Hematopoietic multipotent progenitor cell treated with erythropoietin and hydrocortisone succinate and interleukin-3 and kit ligand, for 17 days (in vitro differentiated cells): Measurements from ENCODE around the gene AKTIP.

Experiments used
- DNase-seq: peaks from one replicate; pipeline ENCODE4 v3.0.0-alpha.2; 2015; ENCODE audit warnings: low spot score

The AKTIP gene

DNA sequence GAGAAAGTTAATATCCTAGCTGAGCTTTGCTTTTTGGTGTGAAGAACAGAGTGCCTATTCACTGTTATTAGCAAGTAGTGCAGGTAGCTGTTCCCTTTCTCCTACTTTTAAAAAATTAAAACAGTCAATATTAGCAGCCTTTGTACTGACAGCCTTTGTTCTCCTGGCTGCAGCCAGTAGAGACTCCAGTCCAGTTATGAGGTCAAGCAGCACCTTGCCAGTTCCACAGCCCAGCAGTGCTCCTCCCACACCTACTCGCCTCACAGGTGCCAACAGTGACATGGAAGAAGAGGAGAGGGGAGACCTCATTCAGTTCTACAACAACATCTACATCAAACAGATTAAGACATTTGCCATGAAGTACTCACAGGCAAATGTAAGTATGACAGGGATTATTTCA lies 22.6 kb downstream of the AKTIP start:
- no peak for DNase-seq

DNA sequence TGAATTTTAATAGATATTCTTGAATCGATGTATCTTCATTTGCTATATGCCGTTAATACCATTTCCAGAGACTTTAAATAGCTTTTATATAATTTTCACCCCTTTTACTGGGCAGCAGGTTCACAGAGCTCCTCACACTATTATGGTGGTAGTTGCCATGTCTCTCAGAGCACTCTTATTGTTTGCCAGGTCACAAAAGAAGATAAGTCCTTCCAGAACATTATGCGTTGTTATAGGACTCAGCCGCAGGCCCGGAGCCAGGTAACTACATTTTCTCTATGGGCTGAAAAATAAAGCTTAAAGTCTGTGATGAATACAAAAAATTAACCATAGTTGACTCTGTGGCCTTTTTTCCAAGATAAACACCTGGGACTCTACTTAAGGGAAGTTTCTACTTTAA lies 24.0 kb downstream of the AKTIP start:
- DNase-seq, result no peak

DNA sequence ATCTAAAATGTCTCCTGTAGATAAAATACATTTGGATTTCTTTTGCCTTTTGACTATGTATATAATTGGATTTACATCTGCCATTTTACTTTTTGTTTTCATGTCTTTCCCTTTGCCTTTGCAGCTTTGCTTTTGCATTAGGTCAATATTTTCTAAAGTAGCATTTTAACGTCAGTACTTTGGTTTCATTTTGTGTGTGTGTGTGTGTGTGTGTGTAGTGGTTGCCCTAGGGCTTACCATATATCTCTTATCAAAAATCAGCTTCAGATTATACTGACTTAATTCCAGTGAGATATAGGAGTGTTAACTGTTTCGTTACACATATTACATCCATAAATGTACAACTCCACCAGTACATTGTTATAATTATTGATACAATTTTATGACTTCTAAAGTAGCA lies 26.1 kb downstream of the AKTIP start:
- no peak for DNase-seq

DNA sequence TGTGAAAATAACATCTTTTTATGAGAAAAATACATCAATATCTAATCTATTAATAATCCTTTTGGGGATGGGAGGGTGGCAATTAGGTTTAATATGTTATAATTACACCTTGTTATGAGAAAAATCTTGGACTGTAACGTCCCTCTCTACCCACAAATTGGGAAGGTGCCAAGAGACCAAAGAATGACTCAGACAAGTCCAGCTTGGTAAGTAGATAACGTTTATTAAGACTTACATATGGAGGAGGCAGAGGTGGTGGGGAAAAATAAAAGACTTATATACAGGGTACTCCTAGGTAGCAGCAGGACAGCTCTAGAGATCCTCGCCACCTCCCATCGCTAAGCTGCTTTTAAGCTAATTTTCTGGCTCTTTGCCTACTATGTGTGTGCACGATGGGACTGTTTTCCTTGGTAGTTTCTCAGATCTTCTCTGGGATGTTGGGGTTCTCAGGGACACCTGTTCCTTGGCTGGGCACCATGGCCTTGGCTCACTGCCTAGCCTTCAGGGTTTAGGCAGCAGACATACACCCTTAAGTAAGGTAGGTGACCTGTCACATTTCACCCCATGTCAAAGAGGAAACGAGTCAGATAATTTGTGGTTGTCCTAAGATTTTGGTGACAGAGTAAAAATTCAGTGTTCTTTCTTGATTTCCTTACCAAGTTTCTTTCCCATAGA lies 37.3 kb downstream of the AKTIP start:
- DNase-seq, result peak; percentile 80

DNA sequence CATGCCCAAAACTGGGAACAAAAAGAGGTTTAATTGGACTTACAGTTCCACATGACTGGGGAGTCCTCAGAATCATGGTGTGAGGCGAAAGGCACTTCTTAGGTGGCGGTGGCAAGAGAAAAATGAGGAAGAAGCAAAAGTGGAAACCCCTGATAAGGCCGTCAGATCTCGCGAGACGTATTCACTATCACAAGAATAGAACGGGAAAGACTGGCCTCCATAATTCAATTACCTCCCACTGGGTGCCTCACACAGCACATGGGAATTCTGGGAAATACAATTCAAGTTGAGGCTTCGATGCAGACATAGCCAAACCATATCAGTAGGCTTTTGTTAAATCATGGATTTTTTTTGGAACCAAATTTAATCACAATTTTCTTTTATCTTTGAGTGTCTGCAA lies 44.4 kb downstream of the AKTIP start:
- no peak for DNase-seq

DNA sequence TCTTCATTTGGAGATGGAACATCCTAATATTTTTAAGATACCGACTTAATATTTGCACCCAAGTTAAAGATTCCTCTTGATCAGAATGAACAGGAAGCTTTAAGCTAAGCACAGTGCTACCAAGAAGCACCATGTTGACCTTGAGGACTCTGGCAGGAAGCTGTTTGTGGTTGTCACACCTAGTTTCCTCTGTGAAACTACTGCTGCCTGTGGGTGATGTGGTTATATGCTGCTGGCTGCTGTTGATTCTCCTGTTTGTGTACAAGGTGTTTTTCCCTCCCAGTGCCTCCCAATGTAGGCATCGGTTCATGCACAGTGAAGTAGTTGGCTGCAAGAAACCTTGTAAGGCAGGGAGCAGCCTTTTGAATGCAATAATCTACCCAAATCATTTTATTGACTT lies 45.3 kb downstream of the AKTIP start:
- DNase-seq, result no peak

DNA sequence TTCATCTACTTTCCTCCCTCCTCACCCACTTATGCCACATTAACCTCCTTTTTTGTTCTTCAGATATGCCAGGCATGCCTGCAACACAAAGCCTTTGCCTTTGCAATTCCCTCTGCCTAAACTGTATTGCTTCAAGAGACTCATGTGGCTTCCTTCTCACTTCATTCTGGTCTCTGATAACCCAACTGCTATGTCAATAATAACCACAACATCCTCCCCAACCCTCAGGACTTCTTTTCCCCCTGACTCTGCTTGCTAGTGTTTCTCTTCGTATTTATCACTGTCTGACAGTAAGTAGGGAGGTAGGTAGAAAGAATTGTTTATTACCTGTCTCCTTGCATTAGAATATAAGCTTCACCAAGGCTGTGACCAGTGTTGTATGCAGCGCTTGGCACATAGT lies 46.4 kb downstream of the AKTIP start:
- DNase-seq, result no peak

DNA sequence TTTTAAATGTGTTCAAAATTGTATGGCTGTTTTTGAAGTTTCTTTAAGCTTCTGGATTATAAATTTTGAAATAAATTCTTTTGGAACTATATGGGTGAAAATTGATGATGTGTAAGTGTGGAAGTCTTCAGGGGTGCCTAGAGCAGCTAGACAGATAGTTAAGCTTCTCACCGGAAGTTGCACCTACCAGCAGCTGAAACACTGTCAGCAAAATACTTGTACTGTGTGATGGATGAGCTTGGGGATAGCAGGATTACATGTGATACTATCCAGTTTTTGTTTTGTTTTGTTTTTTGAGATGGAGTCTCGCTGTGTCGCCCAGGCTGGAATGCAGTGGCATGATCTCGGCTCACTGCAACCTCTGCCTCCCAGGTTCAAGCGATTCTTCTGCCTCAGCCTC lies 49.1 kb downstream of the AKTIP start:
- DNase-seq, result no peak

DNA sequence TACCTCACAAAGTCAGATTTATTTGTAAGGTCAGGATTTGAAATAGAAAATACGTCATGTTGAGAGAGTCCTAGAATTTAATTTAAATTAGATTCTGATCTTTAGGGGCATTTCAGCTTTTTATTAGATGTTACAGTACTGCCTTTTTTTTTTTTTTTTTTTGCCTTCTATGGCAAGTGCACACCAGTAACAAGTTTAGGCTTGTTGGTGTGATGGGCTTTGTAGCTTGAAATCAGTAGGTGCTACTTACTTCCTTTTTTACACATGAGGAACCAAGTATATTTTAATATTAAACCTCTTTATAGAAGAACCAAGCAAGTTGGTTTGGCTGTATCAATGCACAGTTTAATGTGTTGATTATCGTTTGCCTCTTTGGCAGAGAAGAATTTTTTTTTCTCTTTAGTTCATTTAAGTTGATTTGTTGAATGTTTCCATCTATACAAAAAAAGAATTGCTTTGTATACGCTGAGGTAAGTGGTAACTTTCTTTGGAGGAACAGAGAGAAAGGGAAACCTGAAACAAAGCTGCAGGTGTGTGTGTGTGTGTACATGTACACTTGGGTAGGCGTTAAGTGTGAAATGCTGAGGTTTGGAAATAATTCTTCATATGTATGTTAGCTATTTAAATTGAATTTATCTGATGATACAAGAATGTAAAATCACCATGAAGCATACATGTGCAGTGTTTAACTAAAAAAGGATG lies 53.0 kb downstream of the AKTIP start:
- DNase-seq, result no peak

DNA sequence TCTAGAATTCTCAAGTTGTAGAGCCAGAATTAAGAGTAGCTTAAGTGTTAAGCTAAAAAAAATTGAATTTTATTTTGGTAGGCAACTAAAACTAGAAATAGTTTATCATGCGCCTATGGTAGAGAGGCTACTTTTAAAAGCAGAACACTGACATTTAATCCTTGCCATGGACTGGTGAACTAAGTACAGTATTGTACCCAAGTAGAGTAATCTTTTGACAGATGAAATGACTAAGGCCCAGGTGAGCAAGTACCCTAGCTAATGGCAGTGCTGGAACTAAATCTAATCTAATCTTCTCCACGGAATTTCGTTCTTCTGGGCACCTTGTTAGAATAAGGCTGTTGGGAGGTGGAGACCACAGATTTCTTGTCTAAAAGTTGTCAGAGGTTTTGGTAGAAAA lies 56.9 kb downstream of the AKTIP start:
- DNase-seq, result no peak

DNA sequence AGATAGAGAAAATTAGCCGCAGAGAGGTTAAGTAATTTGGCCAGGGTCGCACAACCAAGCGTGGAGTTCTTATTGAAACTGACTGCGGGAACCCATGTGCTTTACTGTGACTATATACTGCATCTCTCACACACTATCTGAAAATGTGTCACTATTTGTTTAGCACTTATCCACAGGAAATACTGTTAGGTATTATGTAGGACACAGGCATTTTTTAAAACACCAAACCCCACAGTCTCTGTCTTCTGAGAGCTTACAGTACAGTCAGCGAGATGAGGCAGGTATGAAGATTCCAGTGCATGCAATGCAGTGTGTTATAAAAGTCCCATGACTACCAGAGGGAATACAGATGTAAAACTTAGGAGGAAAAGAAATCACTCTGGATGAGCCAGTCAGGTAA lies 57.5 kb downstream of the AKTIP start:
- DNase-seq, result no peak
